ENCODE results near the gene XPO4.

XPO4 gene

DNA sequence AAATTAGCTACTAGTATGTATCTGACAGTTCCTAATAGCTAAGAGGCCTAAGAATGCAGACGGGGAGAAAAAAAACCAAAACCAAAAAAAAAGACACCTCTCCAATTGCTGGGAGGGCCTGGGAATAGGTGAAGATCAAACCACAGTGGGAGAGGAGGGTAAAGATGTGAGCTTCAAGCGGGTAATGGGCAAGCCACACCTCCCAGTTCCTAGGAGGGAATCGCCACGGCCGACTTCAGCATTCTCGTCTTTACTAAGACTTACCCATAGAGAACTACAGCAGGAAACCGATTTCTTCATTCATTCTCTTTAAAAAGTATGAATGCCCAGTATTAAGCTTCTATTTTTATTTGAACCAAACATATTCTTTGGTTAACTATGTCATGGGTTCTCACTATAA, 123.1 kb downstream of the XPO4 start:
- WGBS = 78% methylated on average over 6 of the region's 7 CpGs
- Histone ChIP-seq H3K36me3 (ENCODE audit: insufficient read depth, low read length) (peaks cover 44% of the 10 kb centered on the region), H3K9ac (ENCODE audit: low read depth, low read length) (no peak overlapping the region), H3K27ac (ENCODE audit: low read depth, low read length) (no peak overlapping the region), H3K4me1 (ENCODE audit: insufficient read depth, low read length) (0 out of 2 replicates have a peak, but pooled peaks cover 2% of the 10 kb centered on the region), H3K4me3 (ENCODE audit: low read length) (no peak overlapping the region), H3K9me3 (ENCODE audit: insufficient read depth, low read depth, low read length) (no peaks in the 10 kb centered on the region), H3K27me3 (ENCODE audit: insufficient read depth, low read length) (no peaks in the 10 kb centered on the region)

DNA sequence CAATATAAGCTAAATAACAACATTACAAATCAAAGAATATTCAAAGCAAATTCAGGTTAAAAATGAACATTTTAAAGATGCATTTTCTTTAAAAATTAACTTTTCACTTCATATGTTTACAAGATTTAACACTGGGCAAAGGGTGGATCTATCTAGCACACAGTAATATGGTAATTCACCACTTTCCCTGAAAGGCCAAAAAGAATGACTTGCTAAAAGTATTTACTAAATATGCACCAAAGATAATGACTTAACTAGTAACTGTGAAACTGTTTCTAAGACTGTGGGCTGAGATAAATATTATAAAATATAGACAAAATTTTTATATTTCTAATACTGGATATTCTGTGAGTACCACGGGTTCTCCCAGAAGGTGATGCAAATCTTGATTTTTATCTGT, 124.2 kb downstream of the XPO4 start:
- Histone ChIP-seq H3K27me3 (ENCODE audit: insufficient read depth, low read length) (no peaks in the 10 kb centered on the region), H3K9ac (ENCODE audit: low read depth, low read length) (no peak overlapping the region), H3K9me3 (ENCODE audit: insufficient read depth, low read depth, low read length) (no peaks in the 10 kb centered on the region), H3K36me3 (ENCODE audit: insufficient read depth, low read length) (peaks cover 33% of the 10 kb centered on the region), H3K27ac (ENCODE audit: low read depth, low read length) (no peak overlapping the region), H3K4me1 (ENCODE audit: insufficient read depth, low read length) (0 out of 2 replicates have a peak, but pooled peaks cover 2% of the 10 kb centered on the region), H3K4me3 (ENCODE audit: low read length) (no peak overlapping the region)
- no CpG with 5 or more reads among the region's 1 CpG for WGBS

DNA sequence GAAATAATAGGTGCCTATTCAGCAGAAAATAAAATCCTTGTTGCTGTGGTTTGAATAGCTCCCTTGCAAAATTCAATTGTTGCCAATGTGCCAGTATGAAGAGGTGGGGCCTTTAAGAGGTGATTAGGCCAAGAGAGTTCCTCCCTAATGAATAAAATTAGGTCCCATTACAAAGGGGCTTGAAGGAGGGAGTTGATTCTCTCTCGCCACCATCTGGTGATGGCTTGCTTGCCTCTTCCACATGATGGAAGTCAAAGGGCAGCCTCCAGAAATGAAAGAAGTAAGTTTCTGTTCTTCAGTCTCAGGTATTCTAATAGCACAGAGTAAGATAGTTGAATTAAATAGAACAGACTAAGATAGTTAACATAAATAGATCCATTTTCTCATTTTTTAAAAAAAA, 125.8 kb downstream of the XPO4 start:
- Histone ChIP-seq H3K9me3 (ENCODE audit: insufficient read depth, low read depth, low read length) (no peaks in the 10 kb centered on the region), H3K27ac (ENCODE audit: low read depth, low read length) (no peak overlapping the region), H3K27me3 (ENCODE audit: insufficient read depth, low read length) (no peaks in the 10 kb centered on the region), H3K36me3 (ENCODE audit: insufficient read depth, low read length) (peaks cover 18% of the 10 kb centered on the region), H3K9ac (ENCODE audit: low read depth, low read length) (no peak overlapping the region), H3K4me1 (ENCODE audit: insufficient read depth, low read length) (peaks cover 11% of the 10 kb centered on the region), H3K4me3 (ENCODE audit: low read length) (no peak overlapping the region)
- WGBS = 80% methylated on average over 1 of the region's 1 CpG

DNA sequence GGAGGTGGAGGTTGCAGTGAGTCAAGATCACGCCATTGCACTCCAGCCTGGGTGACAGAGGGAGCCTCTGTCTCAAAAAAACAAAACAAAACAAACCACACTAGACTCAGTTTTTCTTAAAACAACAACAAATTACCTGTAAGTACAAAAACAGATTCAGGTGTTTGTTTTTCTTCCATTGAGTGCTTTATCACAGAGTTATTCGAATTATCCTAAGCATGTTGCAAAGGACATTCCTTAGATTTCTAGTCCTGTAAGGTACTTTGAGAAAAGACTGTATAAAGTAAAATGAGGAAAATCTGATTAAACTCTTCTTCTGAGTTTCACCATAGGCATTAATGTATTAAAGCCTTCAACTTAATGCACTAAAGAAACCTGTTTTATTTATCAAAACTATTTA, 126.6 kb downstream of the XPO4 start:
- WGBS = 88% methylated on average over 2 of the region's 2 CpGs
- Histone ChIP-seq H3K9me3 (ENCODE audit: insufficient read depth, low read depth, low read length) (no peaks in the 10 kb centered on the region), H3K36me3 (ENCODE audit: insufficient read depth, low read length) (peaks cover 10% of the 10 kb centered on the region; the same call in 1 of the 2 replicates), H3K4me1 (ENCODE audit: insufficient read depth, low read length) (peaks cover 11% of the 10 kb centered on the region), H3K9ac (ENCODE audit: low read depth, low read length) (no peak overlapping the region), H3K4me3 (ENCODE audit: low read length) (no peak overlapping the region), H3K27ac (ENCODE audit: low read depth, low read length) (no peak overlapping the region; the same call in 1 of the 2 replicates), H3K27me3 (ENCODE audit: insufficient read depth, low read length) (no peaks in the 10 kb centered on the region)

DNA sequence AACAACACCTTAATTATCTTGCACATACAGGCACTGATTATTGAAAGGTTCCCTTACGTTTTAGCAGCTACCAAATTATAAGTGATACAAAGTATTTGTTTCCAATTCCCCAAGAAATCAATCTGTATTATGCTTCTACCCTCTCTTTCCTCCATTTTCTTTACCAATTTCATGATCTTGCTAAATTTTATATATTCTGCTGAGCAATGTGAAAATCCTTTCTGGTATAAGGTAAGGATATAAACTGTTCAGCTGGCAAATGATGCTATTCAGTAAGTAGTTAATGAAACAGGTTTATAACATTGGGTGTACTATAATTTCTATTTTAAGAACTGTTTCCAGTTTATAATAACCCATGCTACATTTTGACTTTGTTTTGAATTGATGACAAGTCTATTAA, 127.8 kb downstream of the XPO4 start:
- 100% methylated on average over 1 of the region's 1 CpG for WGBS

DNA sequence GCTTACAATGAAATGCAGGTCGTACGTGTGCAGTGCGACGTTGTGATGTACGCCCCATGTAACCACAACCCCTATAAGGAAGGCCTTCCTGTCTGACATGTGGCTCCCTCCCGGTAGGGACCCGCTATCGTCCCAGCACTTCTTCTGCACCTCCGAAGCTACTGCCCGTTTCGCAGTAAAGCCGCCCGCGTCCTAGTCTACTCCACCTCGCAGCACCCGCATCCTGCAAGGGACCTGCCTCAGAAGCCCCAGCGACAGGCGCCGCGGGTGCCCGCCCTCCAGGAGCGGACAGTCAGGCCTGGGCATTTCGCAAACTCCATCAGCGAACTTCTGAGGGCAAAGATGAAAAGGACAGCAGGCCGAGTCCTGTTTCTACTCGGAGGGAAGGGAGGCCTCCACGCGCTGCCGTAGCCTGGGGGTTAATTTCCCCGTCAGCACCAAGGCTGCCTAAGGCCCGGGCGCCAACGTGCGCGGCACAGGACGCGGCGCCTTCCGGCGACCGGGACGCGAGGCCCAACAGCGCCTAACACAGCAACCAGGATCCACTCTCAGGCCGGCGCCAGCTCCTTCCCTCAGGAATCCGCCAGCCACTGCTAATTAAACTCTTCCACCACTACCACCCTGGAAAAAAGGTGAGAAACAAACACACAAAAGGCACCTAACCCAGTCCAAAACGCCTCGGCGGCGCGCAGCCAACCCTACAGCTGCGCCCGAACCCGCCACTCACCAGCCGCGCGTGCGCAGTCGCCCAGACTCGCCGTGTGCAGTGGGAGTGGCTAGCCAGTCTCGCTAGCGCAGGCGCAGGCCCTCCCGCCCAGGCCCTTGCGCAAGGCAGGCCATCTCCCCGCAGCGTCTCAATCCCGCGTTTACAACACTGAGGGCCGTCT, 129.1 kb downstream of the XPO4 start, which contains the start of gene EEF1AKMT1:
Gene EEF1AKMT1 (minus strand): TSS at position 768 of the 887 bp plus-strand sequence. CDS start 16,363 bp downstream, outside the sequence.
- Histone ChIP-seq H3K9me3 (ENCODE audit: insufficient read depth, low read depth, low read length) (no peaks in the 10 kb centered on the region; the same call in 1 of the 2 replicates), H3K27me3 (ENCODE audit: insufficient read depth, low read length) (no peaks in the 10 kb centered on the region), H3K4me1 (ENCODE audit: insufficient read depth, low read length) (peaks cover 11% of the 10 kb centered on the region), H3K27ac (ENCODE audit: low read depth, low read length) (peak within 1 kb of the TSS; percentile 88), H3K36me3 (ENCODE audit: insufficient read depth, low read length) (peaks cover 3% of the 10 kb centered on the region; the same call in 1 of the 2 replicates), H3K9ac (ENCODE audit: low read depth, low read length) (peak within 1 kb of the TSS; percentile 96), H3K4me3 (ENCODE audit: low read length) (peak within 1 kb of the TSS; percentile 86)
- 1% methylated on average over 72 of the region's 72 CpGs for WGBS

More for the DNA sequence above, 127.8 kb downstream of the XPO4 start:
- Histone ChIP-seq H3K4me3 (ENCODE audit: low read length) (no peak overlapping the region), H3K4me1 (ENCODE audit: insufficient read depth, low read length) (peaks cover 11% of the 10 kb centered on the region), H3K9ac (ENCODE audit: low read depth, low read length) (no peak overlapping the region), H3K36me3 (ENCODE audit: insufficient read depth, low read length) (peaks cover 3% of the 10 kb centered on the region; the same call in 1 of the 2 replicates), H3K27ac (ENCODE audit: low read depth, low read length) (no peak overlapping the region), H3K9me3 (ENCODE audit: insufficient read depth, low read depth, low read length) (no peaks in the 10 kb centered on the region; the same call in 1 of the 2 replicates), H3K27me3 (ENCODE audit: insufficient read depth, low read length) (no peaks in the 10 kb centered on the region)

DNA sequence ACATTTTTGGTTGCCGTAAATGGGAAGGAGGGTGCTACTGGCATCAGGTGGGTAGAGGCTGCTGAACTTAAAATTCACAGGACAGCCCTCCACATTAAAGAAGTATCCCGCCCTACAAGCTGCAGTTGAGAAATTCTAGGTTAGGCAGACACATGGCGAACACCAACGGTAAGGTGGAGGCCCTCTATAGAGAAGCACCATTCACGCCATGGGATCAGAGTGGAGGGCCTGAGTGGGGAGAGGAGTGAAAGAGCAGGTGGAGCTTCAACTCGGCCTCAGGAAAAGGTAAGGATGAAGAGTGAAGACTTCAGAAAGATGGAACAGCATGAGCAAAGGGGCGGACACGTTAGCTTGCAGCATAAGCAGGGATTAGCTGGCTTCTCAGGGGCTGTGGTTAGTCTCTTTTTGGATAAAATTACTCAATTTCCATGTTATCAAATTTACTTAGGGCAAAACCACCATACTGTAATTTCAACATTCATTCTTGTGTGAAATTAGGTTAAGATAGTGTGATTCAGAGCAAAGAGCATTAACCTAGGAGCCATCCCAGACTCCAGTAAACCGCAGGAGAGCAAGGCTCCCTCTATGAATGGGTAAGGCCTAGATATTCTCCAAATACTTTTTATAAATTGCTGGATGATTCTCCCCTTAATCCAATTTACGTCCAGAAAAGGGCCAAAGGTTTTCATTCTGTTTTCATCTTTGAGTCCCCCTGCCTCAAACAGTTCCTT, 130.0 kb downstream of the XPO4 start:
- H3K4me1 ChIP-seq (ENCODE audit: insufficient read depth, low read length) = peaks cover 11% of the 10 kb centered on the region
- no peak overlapping the region for H3K27ac ChIP-seq (ENCODE audit: low read depth, low read length)
- H3K4me3 ChIP-seq (ENCODE audit: low read length) = peak overlapping the region; percentile 86

DNA sequence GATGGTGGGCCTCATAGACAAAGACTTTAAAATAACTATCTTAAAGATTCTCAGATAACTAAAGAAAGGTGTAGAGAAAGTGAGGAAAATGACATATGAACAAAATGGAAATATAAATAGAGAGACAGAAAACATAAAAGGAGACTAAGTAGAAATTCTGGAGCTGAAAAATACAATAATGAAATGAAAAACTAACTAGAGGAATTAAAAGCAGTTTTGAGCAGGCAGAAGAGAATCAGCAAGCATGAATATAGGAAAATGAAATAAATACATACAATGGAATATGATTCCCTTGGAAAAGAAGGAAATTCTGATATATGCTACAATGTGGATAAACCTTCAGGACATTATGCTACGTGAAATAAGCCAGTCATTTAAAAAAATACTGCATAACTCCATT, 132.7 kb downstream of the XPO4 start:
- WGBS = no CpG with 5 or more reads among the region's 1 CpG
- Histone ChIP-seq H3K27me3 (ENCODE audit: insufficient read depth, low read length) (no peaks in the 10 kb centered on the region), H3K36me3 (ENCODE audit: insufficient read depth, low read length) (peaks cover 3% of the 10 kb centered on the region; the same call in 1 of the 2 replicates), H3K9me3 (ENCODE audit: insufficient read depth, low read depth, low read length) (peaks cover 11% of the 10 kb centered on the region; the same call in 1 of the 2 replicates), H3K27ac (ENCODE audit: low read depth, low read length) (no peak overlapping the region), H3K4me1 (ENCODE audit: insufficient read depth, low read length) (peaks cover 9% of the 10 kb centered on the region), H3K9ac (ENCODE audit: low read depth, low read length) (no peak overlapping the region), H3K4me3 (ENCODE audit: low read length) (no peak overlapping the region)

More for the DNA sequence above, 130.0 kb downstream of the XPO4 start:
- WGBS = 83% methylated on average over 10 of the region's 10 CpGs
- H3K9me3 ChIP-seq (ENCODE audit: insufficient read depth, low read depth, low read length) = peaks cover 7% of the 10 kb centered on the region; the same call in 1 of the 2 replicates
- H3K9ac ChIP-seq (ENCODE audit: low read depth, low read length) = peak overlapping the region; percentile 96; the same call in 1 of the 2 replicates
- peaks cover 3% of the 10 kb centered on the region; the same call in 1 of the 2 replicates for H3K36me3 ChIP-seq (ENCODE audit: insufficient read depth, low read length)
- H3K27me3 ChIP-seq (ENCODE audit: insufficient read depth, low read length) = no peaks in the 10 kb centered on the region

DNA sequence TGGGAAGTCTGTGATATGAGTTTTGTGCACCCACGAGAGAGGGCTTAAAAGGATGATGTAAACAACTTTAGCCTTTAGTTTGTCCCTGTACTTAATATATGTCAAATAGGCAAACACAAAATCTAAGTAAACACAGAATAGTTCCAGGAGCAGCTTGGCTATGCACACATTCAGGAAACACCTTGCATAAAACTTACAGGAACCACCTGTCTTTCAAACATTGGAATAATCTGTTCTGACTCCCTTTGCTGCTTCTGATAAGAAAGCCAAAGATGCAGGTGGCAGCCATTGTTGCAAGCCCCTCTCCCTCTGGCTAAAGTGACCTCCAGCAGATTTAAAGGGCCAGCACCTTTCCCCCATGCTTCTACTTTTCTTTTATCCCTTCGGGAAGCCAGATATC, 133.5 kb downstream of the XPO4 start:
- no peak overlapping the region for H3K9ac ChIP-seq (ENCODE audit: low read depth, low read length)
- H3K9me3 ChIP-seq (ENCODE audit: insufficient read depth, low read depth, low read length) = peaks cover 11% of the 10 kb centered on the region; the same call in 1 of the 2 replicates
- peaks cover 9% of the 10 kb centered on the region for H3K4me1 ChIP-seq (ENCODE audit: insufficient read depth, low read length)
- H3K27me3 ChIP-seq (ENCODE audit: insufficient read depth, low read length) = no peaks in the 10 kb centered on the region
- H3K27ac ChIP-seq (ENCODE audit: low read depth, low read length) = no peak overlapping the region
- peaks cover 3% of the 10 kb centered on the region; the same call in 1 of the 2 replicates for H3K36me3 ChIP-seq (ENCODE audit: insufficient read depth, low read length)
- whole genome bisulfite sequencing = 65% methylated on average over 2 of the region's 2 CpGs
- H3K4me3 ChIP-seq (ENCODE audit: low read length) = no peak overlapping the region

DNA sequence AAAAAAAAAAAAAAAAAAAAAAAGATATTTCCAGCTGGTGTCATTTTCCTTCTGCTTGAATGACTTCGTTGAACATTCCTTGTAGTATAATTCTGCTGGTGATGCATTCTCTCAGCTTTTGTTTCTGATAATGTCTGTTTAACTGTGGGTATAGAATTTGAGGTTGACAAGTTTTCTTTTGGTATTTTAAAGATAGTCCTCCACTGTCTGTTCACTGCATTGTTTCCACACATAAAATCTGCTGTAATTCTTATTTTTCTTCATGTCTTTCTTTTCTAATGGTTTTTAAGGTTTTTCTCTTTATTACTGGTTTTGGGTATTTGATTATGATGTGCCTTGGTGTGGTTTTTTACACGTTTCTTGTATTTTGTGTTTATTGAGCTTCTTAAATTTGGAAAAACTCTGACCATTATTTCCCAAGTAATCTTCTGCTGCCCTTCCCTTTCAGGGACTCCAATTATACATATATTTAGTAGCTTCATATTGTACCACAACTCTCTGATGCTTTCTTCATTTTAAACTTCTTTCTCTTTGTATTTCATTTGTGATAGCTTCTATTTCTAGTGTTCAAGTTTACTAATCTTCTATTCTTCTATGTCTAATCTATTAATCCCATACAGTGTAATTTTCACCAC, 135.1 kb downstream of the XPO4 start:
- Histone ChIP-seq H3K4me3 (ENCODE audit: low read length) (no peak overlapping the region), H3K36me3 (ENCODE audit: insufficient read depth, low read length) (peaks cover 3% of the 10 kb centered on the region; the same call in 1 of the 2 replicates), H3K9ac (ENCODE audit: low read depth, low read length) (no peak overlapping the region), H3K9me3 (ENCODE audit: insufficient read depth, low read depth, low read length) (peaks cover 11% of the 10 kb centered on the region; the same call in 1 of the 2 replicates), H3K27me3 (ENCODE audit: insufficient read depth, low read length) (no peaks in the 10 kb centered on the region), H3K4me1 (ENCODE audit: insufficient read depth, low read length) (peaks cover 4% of the 10 kb centered on the region), H3K27ac (ENCODE audit: low read depth, low read length) (no peak overlapping the region)
- 93% methylated on average over 2 of the region's 2 CpGs for WGBS

All from HUES64 (cell line).